Esophagus squamous epithelium (tissue), 4 donors: ENCODE data around the gene LAMA3.

ENCODE experiments used
- POLR2A ChIP-seq, 4 donors: fragments of 450-650 bp; IDR thresholded peaks; one replicate each; pipeline ENCODE4 v1.6.1; 2017; ENCODE audit warnings: antibody characterized with exemption in 4 of 4, mild to moderate bottlenecking in 4 of 4, moderate library complexity in 3 of 4
- TF ChIP-seq, protein P1 (sequence below), 6 experiments: fragments of 450-650 bp in 4 of 6; fragments of 200-600 bp in 2 of 6; sonication (generic) in 2 of 6; IDR thresholded peaks; one replicate each; pipeline ENCODE4 v1.5.1; 2016 to 2019; ENCODE audit warnings: antibody characterized with exemption in 6 of 6, mild to moderate bottlenecking in 4 of 6, moderate library complexity in 4 of 6

DNA sequence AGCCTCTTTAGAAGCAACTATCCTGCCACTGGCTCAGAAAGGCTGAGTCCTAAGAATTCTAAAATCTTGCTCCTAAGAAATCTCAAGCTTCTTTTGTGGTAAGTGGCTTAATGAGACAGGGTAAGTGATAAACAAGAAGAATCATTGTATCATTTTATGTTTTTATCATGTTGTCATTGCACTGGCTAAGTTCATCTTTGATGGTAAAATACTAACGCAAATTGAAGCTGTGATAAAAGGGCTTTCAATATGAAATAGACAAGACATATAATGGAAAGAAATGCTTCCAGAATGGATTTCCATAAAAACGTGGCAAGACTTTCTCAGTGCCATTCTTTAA, 303.7 kb downstream of the LAMA3 start:
- no peak for TF ChIP-seq POLR2A (IDR thresholded peaks at IDR 0.05)
- TF ChIP-seq, protein P1, sequence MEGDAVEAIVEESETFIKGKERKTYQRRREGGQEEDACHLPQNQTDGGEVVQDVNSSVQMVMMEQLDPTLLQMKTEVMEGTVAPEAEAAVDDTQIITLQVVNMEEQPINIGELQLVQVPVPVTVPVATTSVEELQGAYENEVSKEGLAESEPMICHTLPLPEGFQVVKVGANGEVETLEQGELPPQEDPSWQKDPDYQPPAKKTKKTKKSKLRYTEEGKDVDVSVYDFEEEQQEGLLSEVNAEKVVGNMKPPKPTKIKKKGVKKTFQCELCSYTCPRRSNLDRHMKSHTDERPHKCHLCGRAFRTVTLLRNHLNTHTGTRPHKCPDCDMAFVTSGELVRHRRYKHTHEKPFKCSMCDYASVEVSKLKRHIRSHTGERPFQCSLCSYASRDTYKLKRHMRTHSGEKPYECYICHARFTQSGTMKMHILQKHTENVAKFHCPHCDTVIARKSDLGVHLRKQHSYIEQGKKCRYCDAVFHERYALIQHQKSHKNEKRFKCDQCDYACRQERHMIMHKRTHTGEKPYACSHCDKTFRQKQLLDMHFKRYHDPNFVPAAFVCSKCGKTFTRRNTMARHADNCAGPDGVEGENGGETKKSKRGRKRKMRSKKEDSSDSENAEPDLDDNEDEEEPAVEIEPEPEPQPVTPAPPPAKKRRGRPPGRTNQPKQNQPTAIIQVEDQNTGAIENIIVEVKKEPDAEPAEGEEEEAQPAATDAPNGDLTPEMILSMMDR (IDR thresholded peaks at IDR 0.05) = no peak
